Uterus (tissue), 2 donors: ENCODE measurements around the gene UBE2Z.

Experiments used
- CTCF ChIP-seq, 4 experiments: fragments of 200-600 bp in 2 of 4; fragments of 450-650 bp in 2 of 4; sonication (generic) in 2 of 4; IDR thresholded peaks; one replicate each; pipeline ENCODE4 v1.5.1; 2016 to 2019; ENCODE audit warnings: antibody characterized with exemption in 4 of 4, mild to moderate bottlenecking in 2 of 4, moderate library complexity in 1 of 4
- POLR2A ChIP-seq, 2 donors: fragments of 450-650 bp; IDR thresholded peaks; one replicate each; pipeline ENCODE4 v1.6.1; 2016; ENCODE audit warnings: antibody characterized with exemption in 2 of 2, mild to moderate bottlenecking in 1 of 2, moderate library complexity in 1 of 2

- TF ChIP-seq POLR2A (IDR thresholded peaks at IDR 0.05) (no peak), CTCF (IDR thresholded peaks at IDR 0.05) (no peak)
Observed at GRCh38 chr17:48903401-48903800, 4.8 kb upstream of the UBE2Z start.
